Tibial nerve (tissue), 4 donors: ENCODE measurements around the gene GREM2. TPM values are rescaled to one million over a fixed set of nuclear protein-coding genes. Genes with fewer than 3 reads are reported as not detected.

Source experiments
- DNase-seq, 2 donors: peaks; one replicate each; pipeline ENCODE4 v3.0.0-alpha.2; 2019; ENCODE audit warnings: low spot score in 2 of 2
- H3K27ac ChIP-seq, 4 donors: fragments of 200-600 bp; sonication (generic) in 3 of 4; one replicate each; pipeline ENCODE4 v1.5.1; 2017 to 2019; ENCODE audit warnings: mild to moderate bottlenecking in 1 of 4
- H3K27me3 ChIP-seq, 2 donors: fragments of 200-600 bp; sonication (generic) in 1 of 2; one replicate each; pipeline versions ENCODE4 v1.5.1 to v1.6.0; 2017 to 2019
- H3K36me3 ChIP-seq, 3 donors: fragments of 200-600 bp; sonication (generic); one replicate each; pipeline ENCODE4 v1.5.1; 2018 to 2019
- H3K4me1 ChIP-seq, 4 donors: fragments of 200-600 bp; sonication (generic) in 3 of 4; one replicate each; pipeline ENCODE4 v1.5.1; 2017 to 2019
- H3K4me3 ChIP-seq, 4 donors: fragments of 200-600 bp; sonication (generic) in 3 of 4; one replicate each; pipeline ENCODE4 v1.5.1; 2017 to 2019; ENCODE audit warnings: mild to moderate bottlenecking in 1 of 4, moderate library complexity in 1 of 4
- H3K9me3 ChIP-seq, 4 donors: fragments of 200-600 bp; sonication (generic) in 3 of 4; one replicate each; pipeline ENCODE4 v1.5.1; 2017 to 2019
- EP300 ChIP-seq, 2 donors: sonication (generic); formaldehyde crosslinking; IDR thresholded peaks; one replicate each; pipeline ENCODE4 v1.6.1; 2017; ENCODE audit warnings: antibody characterized with exemption in 2 of 2, mild to moderate bottlenecking in 1 of 2
- POLR2A ChIP-seq, 2 donors: fragments of 450-650 bp; IDR thresholded peaks; one replicate each; pipeline ENCODE4 v1.6.1; 2017; ENCODE audit warnings: antibody characterized with exemption in 2 of 2, mild to moderate bottlenecking in 2 of 2, moderate library complexity in 2 of 2
- WGBS, 2 donors: methylation state at CpG; one replicate each; pipeline ENCODE4 v1.1.5; 2018; 5-methylcytosine and 5-hydroxymethylcytosine counted together
- total RNA-seq, 4 donors: library from RNA; depleted of rRNA; stranded (reverse); fragments of >200 nt; gene quantifications; one replicate each; pipeline ENCODE4 v1.1.0, GENCODE V29; 2016
- TF ChIP-seq, protein P1 (sequence below), 5 experiments: fragments of 200-600 bp in 3 of 5; fragments of 450-650 bp in 2 of 5; sonication (generic) in 3 of 5; IDR thresholded peaks; one replicate each; pipeline ENCODE4 v1.5.1; 2016 to 2019; ENCODE audit warnings: antibody characterized with exemption in 5 of 5, mild to moderate bottlenecking in 3 of 5, moderate library complexity in 2 of 5

Gene GREM2
- total RNA-seq, 4 donors from 2014 or later, result 0.21 to 0.87 (median 0.35) TPM

DNA sequence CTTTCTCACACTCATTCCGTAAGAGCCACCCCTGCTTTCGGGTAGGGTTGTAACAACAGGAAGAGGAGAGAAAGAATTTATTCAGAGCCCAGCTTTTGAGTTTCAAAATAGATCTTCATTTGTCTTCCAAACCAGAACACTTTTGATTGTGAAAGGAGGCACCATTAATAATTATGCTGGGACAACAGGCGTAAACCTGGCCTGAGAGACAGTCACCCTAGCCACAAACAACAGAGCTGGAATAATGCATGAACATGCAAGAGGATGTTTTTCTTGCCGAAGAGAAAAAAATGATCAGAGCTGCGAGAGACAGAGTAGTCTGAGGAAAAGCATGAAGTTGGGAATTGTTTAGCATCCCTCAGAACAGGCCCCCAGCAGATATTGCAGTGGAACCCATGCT is 18.5 kb upstream of the GREM2 start:
- H3K27ac ChIP-seq, result no peak overlapping the region
- H3K4me3 ChIP-seq, result no peak overlapping the region
- DNase-seq, result no peak
- no peaks in the 10 kb centered on the region for H3K36me3 ChIP-seq
- no peaks in the 10 kb centered on the region for H3K4me1 ChIP-seq
- no peaks in the 10 kb centered on the region for H3K27me3 ChIP-seq
- TF ChIP-seq, protein P1, sequence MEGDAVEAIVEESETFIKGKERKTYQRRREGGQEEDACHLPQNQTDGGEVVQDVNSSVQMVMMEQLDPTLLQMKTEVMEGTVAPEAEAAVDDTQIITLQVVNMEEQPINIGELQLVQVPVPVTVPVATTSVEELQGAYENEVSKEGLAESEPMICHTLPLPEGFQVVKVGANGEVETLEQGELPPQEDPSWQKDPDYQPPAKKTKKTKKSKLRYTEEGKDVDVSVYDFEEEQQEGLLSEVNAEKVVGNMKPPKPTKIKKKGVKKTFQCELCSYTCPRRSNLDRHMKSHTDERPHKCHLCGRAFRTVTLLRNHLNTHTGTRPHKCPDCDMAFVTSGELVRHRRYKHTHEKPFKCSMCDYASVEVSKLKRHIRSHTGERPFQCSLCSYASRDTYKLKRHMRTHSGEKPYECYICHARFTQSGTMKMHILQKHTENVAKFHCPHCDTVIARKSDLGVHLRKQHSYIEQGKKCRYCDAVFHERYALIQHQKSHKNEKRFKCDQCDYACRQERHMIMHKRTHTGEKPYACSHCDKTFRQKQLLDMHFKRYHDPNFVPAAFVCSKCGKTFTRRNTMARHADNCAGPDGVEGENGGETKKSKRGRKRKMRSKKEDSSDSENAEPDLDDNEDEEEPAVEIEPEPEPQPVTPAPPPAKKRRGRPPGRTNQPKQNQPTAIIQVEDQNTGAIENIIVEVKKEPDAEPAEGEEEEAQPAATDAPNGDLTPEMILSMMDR (IDR thresholded peaks at IDR 0.05), result no peak
- TF ChIP-seq POLR2A (IDR thresholded peaks at IDR 0.05) (no peak), EP300 (IDR thresholded peaks at IDR 0.05) (no peak)
- WGBS, 2 donors, result 54 to 64% methylated on average over 5 of the region's 5 CpGs
- H3K9me3 ChIP-seq, result no peaks in the 10 kb centered on the region

DNA sequence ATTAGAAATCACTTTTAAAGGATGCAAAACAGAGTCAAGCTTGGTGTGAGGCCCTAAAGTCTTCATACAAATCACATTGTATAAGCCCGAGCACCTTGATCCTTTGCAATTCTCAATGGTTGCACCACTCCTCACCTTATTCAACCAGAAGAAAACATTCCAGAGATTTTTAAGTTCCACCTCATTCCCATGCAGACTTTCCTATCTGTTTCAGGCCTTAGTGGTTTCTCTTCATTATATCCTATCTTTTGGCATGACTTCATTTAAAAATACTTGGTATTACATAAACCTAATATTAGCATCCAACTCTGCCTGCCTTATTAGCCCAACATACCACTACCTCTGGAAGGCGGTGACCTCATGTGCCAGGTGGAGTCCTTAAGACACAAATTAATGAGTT is 9.3 kb upstream of the GREM2 start:
- H3K27me3 ChIP-seq, result no peaks in the 10 kb centered on the region
- TF ChIP-seq POLR2A (IDR thresholded peaks at IDR 0.05) (no peak), EP300 (IDR thresholded peaks at IDR 0.05) (no peak)
- TF ChIP-seq, protein P1 (IDR thresholded peaks at IDR 0.05), result no peak
- H3K4me3 ChIP-seq, result no peak overlapping the region
- H3K36me3 ChIP-seq, result no peaks in the 10 kb centered on the region
- WGBS, 2 donors, result 92 to 94% methylated on average over 2 of the region's 2 CpGs
- no peaks in the 10 kb centered on the region for H3K9me3 ChIP-seq
- no peak for DNase-seq
- peaks cover 0 to 7% (median 0%) of the 10 kb centered on the region in 4 donors for H3K4me1 ChIP-seq
- no peak overlapping the region for H3K27ac ChIP-seq

DNA sequence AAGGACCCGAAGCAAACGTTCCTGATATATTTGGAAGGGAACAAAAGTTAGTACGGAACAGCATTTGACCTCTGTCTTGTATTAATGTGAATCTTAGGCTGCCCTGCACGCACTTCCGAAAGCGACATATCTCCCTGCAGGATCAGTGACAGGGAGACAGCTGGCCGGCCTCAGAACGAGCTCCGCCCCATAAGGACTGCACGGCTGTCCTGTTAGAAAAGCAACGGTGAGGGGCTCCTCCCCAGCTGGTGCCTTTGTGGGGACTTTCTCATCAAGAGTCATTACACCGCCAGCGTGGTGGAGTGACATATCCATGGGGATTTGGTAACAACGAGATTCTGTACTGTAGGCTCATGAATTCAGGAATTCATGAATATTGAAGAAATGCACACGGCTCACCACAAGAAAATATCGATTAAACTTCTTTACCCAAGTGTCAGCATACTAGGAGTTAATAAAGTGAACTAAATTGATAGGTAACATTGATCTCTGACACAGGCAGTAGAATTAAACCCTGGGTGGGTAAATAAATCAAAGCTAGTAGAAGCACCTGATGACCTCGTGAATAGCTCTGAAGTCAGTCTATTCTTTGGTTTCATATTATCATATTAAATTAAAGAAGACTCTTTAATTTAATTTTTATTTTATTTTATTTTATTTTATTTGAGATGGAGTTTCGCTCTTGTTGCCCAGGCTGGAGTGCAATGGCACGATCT is 8.1 kb upstream of the GREM2 start:
- no peak overlapping the region for H3K4me3 ChIP-seq
- WGBS, 2 donors, result 48 to 61% methylated on average over 19 of the region's 19 CpGs
- TF ChIP-seq EP300 (IDR thresholded peaks at IDR 0.05) (no peak), POLR2A (IDR thresholded peaks at IDR 0.05) (no peak)
- TF ChIP-seq, protein P1 (IDR thresholded peaks at IDR 0.05), result no peak

DNA sequence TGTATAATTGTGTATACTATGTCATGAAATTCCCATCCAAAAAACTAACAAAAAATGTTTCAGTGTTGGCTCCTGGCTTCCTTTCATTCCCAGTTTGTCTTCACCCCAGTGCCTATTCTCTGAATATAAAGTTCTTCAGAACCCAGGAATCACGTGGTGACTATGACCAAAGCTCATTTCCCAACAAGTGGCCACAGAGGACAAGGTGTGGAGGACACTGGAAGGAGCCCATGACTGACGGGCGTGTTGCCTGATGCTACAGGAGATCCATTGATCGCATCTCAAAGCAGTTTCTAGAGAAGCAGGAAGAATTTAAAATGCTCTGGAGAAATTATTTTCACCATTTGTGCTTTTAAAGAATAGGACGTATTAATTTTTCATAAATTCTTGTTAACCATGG is 7.4 kb upstream of the GREM2 start:
- Histone ChIP-seq H3K27ac (no peak overlapping the region), H3K4me3 (no peak overlapping the region), H3K36me3 (no peaks in the 10 kb centered on the region), H3K9me3 (no peaks in the 10 kb centered on the region), H3K4me1 (peaks cover 0 to 7% (median 0%) of the 10 kb centered on the region in 4 donors), H3K27me3 (no peaks in the 10 kb centered on the region)
- WGBS, 2 donors, result 71 to 76% methylated on average over 5 of the region's 5 CpGs
- TF ChIP-seq, protein P1 (IDR thresholded peaks at IDR 0.05), result no peak
- TF ChIP-seq EP300 (IDR thresholded peaks at IDR 0.05) (no peak), POLR2A (IDR thresholded peaks at IDR 0.05) (no peak)
- no peak for DNase-seq

More for the DNA sequence above, 8.1 kb upstream of the GREM2 start:
- no peaks in the 10 kb centered on the region for H3K36me3 ChIP-seq
- no peaks in the 10 kb centered on the region for H3K27me3 ChIP-seq
- no peak overlapping the region for H3K27ac ChIP-seq
- peaks cover 0 to 7% (median 0%) of the 10 kb centered on the region in 4 donors for H3K4me1 ChIP-seq
- H3K9me3 ChIP-seq, result no peaks in the 10 kb centered on the region
- no peak for DNase-seq

DNA sequence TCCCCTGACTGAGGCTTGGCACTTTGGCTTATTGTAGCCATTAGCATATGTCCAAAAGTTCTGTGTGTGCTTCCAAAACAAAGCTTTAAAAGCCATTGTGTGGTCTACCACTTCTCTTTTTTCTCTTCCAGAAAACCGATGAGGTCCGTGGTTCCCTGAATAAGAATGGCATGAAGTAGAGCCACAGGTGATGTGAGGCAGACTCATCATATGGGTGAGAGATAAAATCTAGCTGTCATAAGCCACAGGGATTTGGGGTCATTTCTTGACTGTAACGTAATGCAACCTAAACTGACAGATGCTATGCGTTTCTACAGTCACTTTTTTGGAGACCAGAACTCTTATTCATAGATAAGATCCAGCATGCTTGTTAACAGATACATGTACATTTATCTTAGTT is 7.0 kb upstream of the GREM2 start:
- Histone ChIP-seq H3K36me3 (no peaks in the 10 kb centered on the region), H3K4me3 (no peak overlapping the region)
- WGBS, 2 donors, result 70 to 83% methylated on average over 4 of the region's 4 CpGs

More for the DNA sequence above, 7.0 kb upstream of the GREM2 start:
- no peak for DNase-seq
- no peaks in the 10 kb centered on the region for H3K9me3 ChIP-seq
- no peaks in the 10 kb centered on the region for H3K27me3 ChIP-seq
- no peak overlapping the region for H3K27ac ChIP-seq
- TF ChIP-seq POLR2A (IDR thresholded peaks at IDR 0.05) (no peak), EP300 (IDR thresholded peaks at IDR 0.05) (no peak)
- TF ChIP-seq, protein P1 (IDR thresholded peaks at IDR 0.05), result no peak
- H3K4me1 ChIP-seq, result peaks cover 0 to 7% (median 0%) of the 10 kb centered on the region in 4 donors
